Esophagus squamous epithelium (tissue), 4 donors: ENCODE measurements around the gene DHDDS.
"Not testable (repeated sequence)": the region's sequence is repeated elsewhere in the genome, so short reads cannot be mapped to it uniquely, and the experiment has no call there.

ENCODE experiments used
- CTCF ChIP-seq, 6 experiments: fragments of 450-650 bp in 4 of 6; fragments of 200-600 bp in 2 of 6; sonication (generic) in 2 of 6; IDR thresholded peaks; one replicate each; pipeline ENCODE4 v1.5.1; 2016 to 2019; ENCODE audit warnings: antibody characterized with exemption in 6 of 6, mild to moderate bottlenecking in 4 of 6, moderate library complexity in 4 of 6
- POLR2A ChIP-seq, 4 donors: fragments of 450-650 bp; IDR thresholded peaks; one replicate each; pipeline ENCODE4 v1.6.1; 2017; ENCODE audit warnings: antibody characterized with exemption in 4 of 4, mild to moderate bottlenecking in 4 of 4, moderate library complexity in 3 of 4

- TF ChIP-seq CTCF, POLR2A (IDR thresholded peaks at IDR 0.05): not testable (repeated sequence)
These were observed 78.6 kb downstream of the DHDDS start for GRCh38 chr1:26510711-26511110.
